ENCODE data around the gene PHRF1. TPM values are rescaled to one million over a fixed set of nuclear protein-coding genes. Genes with fewer than 3 reads are reported as not detected.

Gene PHRF1
- total RNA-seq, 1 experiment from 2014 or later: 45.5 TPM

DNA sequence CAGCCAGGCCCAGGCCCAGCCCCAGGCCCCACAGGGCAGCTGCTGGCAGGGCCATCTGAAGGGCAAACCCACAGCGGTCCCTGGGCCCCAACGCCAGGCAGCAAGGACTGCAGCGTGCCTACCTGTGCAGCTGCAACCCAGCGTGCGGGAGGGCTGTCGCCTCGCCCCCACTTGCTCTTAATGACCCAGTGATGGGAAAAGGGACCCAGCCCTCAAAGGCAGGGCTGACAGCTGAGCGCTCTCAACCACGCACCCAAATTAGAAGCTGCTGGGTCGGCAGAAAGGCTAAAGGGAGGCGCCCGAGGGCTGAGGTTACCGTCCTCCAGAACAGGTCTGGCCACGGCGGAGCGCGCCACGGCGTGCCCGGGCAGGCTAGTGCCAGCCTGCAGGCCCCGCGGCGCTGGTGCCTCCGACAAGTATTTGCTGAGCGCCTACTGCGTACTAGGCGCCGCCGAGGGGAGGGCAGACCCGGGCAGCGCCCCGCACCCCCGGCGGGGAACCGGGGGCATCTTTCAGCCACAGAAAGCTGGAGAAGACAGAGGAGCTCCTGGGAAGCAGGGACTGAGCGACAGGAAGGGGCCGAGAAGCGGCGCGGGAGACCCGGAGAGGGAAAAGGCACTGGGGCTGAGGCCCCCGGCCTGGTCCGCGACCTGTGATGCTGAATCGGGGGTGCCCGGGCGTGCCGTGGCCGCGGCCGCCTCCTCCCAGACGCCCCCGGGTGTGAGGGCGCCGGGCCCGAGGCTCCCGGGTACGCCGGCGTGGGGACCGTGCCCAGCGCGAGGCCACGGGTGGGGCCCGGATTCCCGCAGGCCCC is 41.7 kb upstream of the PHRF1 start:
- ChIA-PET POLR2A (interaction anchor here (1.7 kb wide), 1 partner anchor 26 kb away, joined by 5 read pairs; no protein-coding TSS in a partner anchor), RAD21 (ENCODE audit: low non-redundant PET in 1 of 2, low total read pairs in 2 of 2, uncharacterized antibody in 2 of 2, unreplicated experiment in 2 of 2) (no interaction called here), CTCF (no interaction called here)
- no peaks in the 10 kb centered on the region for H4K20me1 ChIP-seq (ENCODE audit: insufficient read depth)
- BruUV-seq (replicated peaks): no TSS peak
- peak overlapping the region; percentile 95 for H3K27ac ChIP-seq (ENCODE audit: low read depth, low read length)
- H3K4me1 ChIP-seq (ENCODE audit: control insufficient read depth in 1 of 2, insufficient read depth in 2 of 2, low read length in 2 of 2): peaks cover 15 to 33% of the 10 kb centered on the region in 2 experiments; a peak in 3 of 4 replicates
- no peak overlapping the region for H2AFZ ChIP-seq (ENCODE audit: low read depth, low read length, poor library complexity, severe bottlenecking)
- TF ChIP-seq EGR1 (IDR thresholded peaks at IDR 0.05; ENCODE audit: low read depth): no peak
- TF ChIP-seq, protein P1, sequence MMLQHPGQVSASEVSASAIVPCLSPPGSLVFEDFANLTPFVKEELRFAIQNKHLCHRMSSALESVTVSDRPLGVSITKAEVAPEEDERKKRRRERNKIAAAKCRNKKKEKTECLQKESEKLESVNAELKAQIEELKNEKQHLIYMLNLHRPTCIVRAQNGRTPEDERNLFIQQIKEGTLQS (IDR thresholded peaks at IDR 0.05): no peak
- no peak for TF ChIP-seq RAD21 (IDR thresholded peaks at IDR 0.05; ENCODE audit: low read depth)
- TF ChIP-seq EZH2phosphoT487 (IDR thresholded peaks at IDR 0.05; ENCODE audit: borderline replicate concordance): no peak
- TF ChIP-seq, protein P2, sequence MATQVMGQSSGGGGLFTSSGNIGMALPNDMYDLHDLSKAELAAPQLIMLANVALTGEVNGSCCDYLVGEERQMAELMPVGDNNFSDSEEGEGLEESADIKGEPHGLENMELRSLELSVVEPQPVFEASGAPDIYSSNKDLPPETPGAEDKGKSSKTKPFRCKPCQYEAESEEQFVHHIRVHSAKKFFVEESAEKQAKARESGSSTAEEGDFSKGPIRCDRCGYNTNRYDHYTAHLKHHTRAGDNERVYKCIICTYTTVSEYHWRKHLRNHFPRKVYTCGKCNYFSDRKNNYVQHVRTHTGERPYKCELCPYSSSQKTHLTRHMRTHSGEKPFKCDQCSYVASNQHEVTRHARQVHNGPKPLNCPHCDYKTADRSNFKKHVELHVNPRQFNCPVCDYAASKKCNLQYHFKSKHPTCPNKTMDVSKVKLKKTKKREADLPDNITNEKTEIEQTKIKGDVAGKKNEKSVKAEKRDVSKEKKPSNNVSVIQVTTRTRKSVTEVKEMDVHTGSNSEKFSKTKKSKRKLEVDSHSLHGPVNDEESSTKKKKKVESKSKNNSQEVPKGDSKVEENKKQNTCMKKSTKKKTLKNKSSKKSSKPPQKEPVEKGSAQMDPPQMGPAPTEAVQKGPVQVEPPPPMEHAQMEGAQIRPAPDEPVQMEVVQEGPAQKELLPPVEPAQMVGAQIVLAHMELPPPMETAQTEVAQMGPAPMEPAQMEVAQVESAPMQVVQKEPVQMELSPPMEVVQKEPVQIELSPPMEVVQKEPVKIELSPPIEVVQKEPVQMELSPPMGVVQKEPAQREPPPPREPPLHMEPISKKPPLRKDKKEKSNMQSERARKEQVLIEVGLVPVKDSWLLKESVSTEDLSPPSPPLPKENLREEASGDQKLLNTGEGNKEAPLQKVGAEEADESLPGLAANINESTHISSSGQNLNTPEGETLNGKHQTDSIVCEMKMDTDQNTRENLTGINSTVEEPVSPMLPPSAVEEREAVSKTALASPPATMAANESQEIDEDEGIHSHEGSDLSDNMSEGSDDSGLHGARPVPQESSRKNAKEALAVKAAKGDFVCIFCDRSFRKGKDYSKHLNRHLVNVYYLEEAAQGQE (IDR thresholded peaks at IDR 0.05; ENCODE audit: low read depth): no peak
- no peak for TF ChIP-seq ELF1 (IDR thresholded peaks at IDR 0.05; ENCODE audit: borderline replicate concordance, low read depth)
- TF ChIP-seq SRF (IDR thresholded peaks at IDR 0.05; ENCODE audit: low read depth): no peak
- TF ChIP-seq YY1 (IDR thresholded peaks at IDR 0.05; ENCODE audit: extremely low read depth, insufficient replicate concordance, low read depth, low read length): no peak
- TF ChIP-seq SIN3A (IDR thresholded peaks at IDR 0.05; ENCODE audit: low read depth): no peak
- no peak for TF ChIP-seq SP1 (IDR thresholded peaks at IDR 0.05; ENCODE audit: low read depth)
- TF ChIP-seq, protein P3, sequence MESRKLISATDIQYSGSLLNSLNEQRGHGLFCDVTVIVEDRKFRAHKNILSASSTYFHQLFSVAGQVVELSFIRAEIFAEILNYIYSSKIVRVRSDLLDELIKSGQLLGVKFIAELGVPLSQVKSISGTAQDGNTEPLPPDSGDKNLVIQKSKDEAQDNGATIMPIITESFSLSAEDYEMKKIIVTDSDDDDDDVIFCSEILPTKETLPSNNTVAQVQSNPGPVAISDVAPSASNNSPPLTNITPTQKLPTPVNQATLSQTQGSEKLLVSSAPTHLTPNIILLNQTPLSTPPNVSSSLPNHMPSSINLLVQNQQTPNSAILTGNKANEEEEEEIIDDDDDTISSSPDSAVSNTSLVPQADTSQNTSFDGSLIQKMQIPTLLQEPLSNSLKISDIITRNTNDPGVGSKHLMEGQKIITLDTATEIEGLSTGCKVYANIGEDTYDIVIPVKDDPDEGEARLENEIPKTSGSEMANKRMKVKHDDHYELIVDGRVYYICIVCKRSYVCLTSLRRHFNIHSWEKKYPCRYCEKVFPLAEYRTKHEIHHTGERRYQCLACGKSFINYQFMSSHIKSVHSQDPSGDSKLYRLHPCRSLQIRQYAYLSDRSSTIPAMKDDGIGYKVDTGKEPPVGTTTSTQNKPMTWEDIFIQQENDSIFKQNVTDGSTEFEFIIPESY (IDR thresholded peaks at IDR 0.05; ENCODE audit: extremely low read depth, insufficient replicate concordance, low read length): no peak
- no peak for TF ChIP-seq POLR2A (IDR thresholded peaks at IDR 0.05; ENCODE audit: borderline replicate concordance, extremely low read depth, insufficient read depth, insufficient read length)
- TF ChIP-seq ZNF274 (IDR thresholded peaks at IDR 0.05; ENCODE audit: low read depth, low read length): no peak
- TF ChIP-seq, protein P4, sequence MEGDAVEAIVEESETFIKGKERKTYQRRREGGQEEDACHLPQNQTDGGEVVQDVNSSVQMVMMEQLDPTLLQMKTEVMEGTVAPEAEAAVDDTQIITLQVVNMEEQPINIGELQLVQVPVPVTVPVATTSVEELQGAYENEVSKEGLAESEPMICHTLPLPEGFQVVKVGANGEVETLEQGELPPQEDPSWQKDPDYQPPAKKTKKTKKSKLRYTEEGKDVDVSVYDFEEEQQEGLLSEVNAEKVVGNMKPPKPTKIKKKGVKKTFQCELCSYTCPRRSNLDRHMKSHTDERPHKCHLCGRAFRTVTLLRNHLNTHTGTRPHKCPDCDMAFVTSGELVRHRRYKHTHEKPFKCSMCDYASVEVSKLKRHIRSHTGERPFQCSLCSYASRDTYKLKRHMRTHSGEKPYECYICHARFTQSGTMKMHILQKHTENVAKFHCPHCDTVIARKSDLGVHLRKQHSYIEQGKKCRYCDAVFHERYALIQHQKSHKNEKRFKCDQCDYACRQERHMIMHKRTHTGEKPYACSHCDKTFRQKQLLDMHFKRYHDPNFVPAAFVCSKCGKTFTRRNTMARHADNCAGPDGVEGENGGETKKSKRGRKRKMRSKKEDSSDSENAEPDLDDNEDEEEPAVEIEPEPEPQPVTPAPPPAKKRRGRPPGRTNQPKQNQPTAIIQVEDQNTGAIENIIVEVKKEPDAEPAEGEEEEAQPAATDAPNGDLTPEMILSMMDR (IDR thresholded peaks at IDR 0.05 in 2 of 3, conservative IDR thresholded peaks at IDR 0.05 in 1 of 3; ENCODE audit: borderline replicate concordance in 1 of 3, insufficient read depth in 1 of 3, low read depth in 2 of 3, low read length in 2 of 3): no peak
- no peak for TF ChIP-seq CEBPB (IDR thresholded peaks at IDR 0.05; ENCODE audit: low read depth)
- TF ChIP-seq CBX3 (IDR thresholded peaks at IDR 0.05; ENCODE audit: low read depth): no peak
- TF ChIP-seq ZFX (IDR thresholded peaks at IDR 0.05): no peak; the same call in 1 of the 2 replicates
- intact Hi-C loops (cut with micrococcal nuclease): no loop called here
- no peaks in the 10 kb centered on the region for H3K27me3 ChIP-seq (ENCODE audit: insufficient read depth, low read length)
- peaks cover 0 to 26% of the 10 kb centered on the region in 2 experiments; a peak in 2 of 4 replicates for H3K36me3 ChIP-seq (ENCODE audit: control insufficient read depth in 1 of 2, insufficient read depth in 2 of 2, low read length in 2 of 2)
- H3K9me3 ChIP-seq (ENCODE audit: control insufficient read depth in 1 of 2, insufficient read depth in 1 of 2, low read depth in 1 of 2, low read length in 2 of 2): no peaks in the 10 kb centered on the region
- H3K4me3 ChIP-seq (replicated peaks in 1 of 2; ENCODE audit: low read depth in 1 of 2, low read length in 2 of 2): peak overlapping the region; percentile 69 to 90
- DNase-seq (ENCODE audit: low read depth, low spot score): no peak
- H3K4me2 ChIP-seq (ENCODE audit: low read length): peak overlapping the region; percentile 92
- H3K79me2 ChIP-seq (ENCODE audit: insufficient read depth, low read length): peaks cover 33% of the 10 kb centered on the region
- H3K9ac ChIP-seq (ENCODE audit: low read length): peak overlapping the region; percentile 89
- no peaks in the 10 kb centered on the region for H3K9me2 ChIP-seq (ENCODE audit: insufficient read depth)
- ATAC-seq: no peak; the same call in 1 of the 2 replicates

Data from HCT116 (cell line).